HL-60 (cell line): ENCODE data around the gene KBTBD6.

Source experiments
- CTCF ChIP-seq: IDR thresholded peaks from one replicate; pipeline ENCODE4 v1.5.1; 2011; ENCODE audit warnings: low read length, control low read depth, inconsistent platforms; ENCODE audit not compliant: insufficient read depth
- GABPA ChIP-seq: IDR thresholded peaks from 2 replicates; pipeline ENCODE4 v1.6.1; 2012; ENCODE audit warnings: low read depth
- POLR2AphosphoS5 ChIP-seq: IDR thresholded peaks from 2 replicates; pipeline ENCODE4 v1.6.1; 2012; ENCODE audit warnings: low read depth
- REST ChIP-seq: IDR thresholded peaks from 2 replicates; pipeline ENCODE4 v1.6.1; 2012; ENCODE audit warnings: low read depth; ENCODE audit not compliant: insufficient replicate concordance
- SPI1 ChIP-seq: IDR thresholded peaks from 2 replicates; pipeline ENCODE4 v1.6.1; 2012; ENCODE audit warnings: low read depth, mild to moderate bottlenecking, borderline replicate concordance

GRCh38 chr13:41111454-41111853 is 21.1 kb downstream of the KBTBD6 start:
- TF ChIP-seq CTCF (no peak), GABPA (no peak), REST (no peak), POLR2AphosphoS5 (no peak), SPI1 (no peak)
